MM.1S (cell line): Measurements from ENCODE around the gene SHANK1.

ENCODE experiments used
- CTCF ChIP-seq: fragments of 300-600 bp; sonication (generic); IDR thresholded peaks from 2 replicates; pipeline ENCODE4 v1.5.1; 2016; ENCODE audit warnings: antibody characterized with exemption, low read length, mixed read lengths
- EZH2phosphoT487 ChIP-seq: fragments of 300-600 bp; sonication (generic); IDR thresholded peaks from 2 replicates; pipeline ENCODE4 v1.6.1; 2018; ENCODE audit warnings: antibody characterized with exemption, low read length

GRCh38 chr19:50723735-50724521 lies 4.3 kb upstream of the SHANK1 start:
- TF ChIP-seq CTCF (no peak), EZH2phosphoT487 (no peak)
